Calu3 (cell line): Measurements from ENCODE around the gene TRAIP. TPM values are rescaled to one million over a fixed set of nuclear protein-coding genes. Genes with fewer than 3 reads are reported as not detected.

Source experiments
- BruUV-seq: library from RNA; stranded (reverse); fragments of 400-500 nt; replicated peaks from 2 replicates; lab custom pipeline; 2021; lab: Mats Ljungman, UMichigan
- CTCF ChIA-PET: fragments of 300-600 bp; sonication (Branson Sonifier 250); formaldehyde crosslinking; loops from one replicate; lab custom pipeline; 2022; ENCODE audit warnings: antibody characterized with exemption; lab: Charles Lee
- DNase-seq: peaks from one replicate; pipeline ENCODE4 v3.0.0; 2022
- H3K27ac Mint-ChIP-seq: one replicate; pipeline ENCODE4 v1.8.0; 2022; ENCODE audit warnings: mixed read lengths; ENCODE audit not compliant: unreplicated experiment
- H3K27me3 Mint-ChIP-seq: one replicate; pipeline ENCODE4 v1.8.0; 2022; ENCODE audit warnings: mixed read lengths; ENCODE audit not compliant: unreplicated experiment
- H3K36me3 Mint-ChIP-seq: one replicate; pipeline ENCODE4 v1.8.0; 2022; ENCODE audit warnings: mild to moderate bottlenecking, moderate library complexity, mixed read lengths; ENCODE audit not compliant: insufficient read depth, unreplicated experiment
- H3K4me1 Mint-ChIP-seq: one replicate; pipeline ENCODE4 v1.8.0; 2022; ENCODE audit warnings: mild to moderate bottlenecking, low read depth, mixed read lengths; ENCODE audit not compliant: unreplicated experiment
- H3K4me3 Mint-ChIP-seq: one replicate; pipeline ENCODE4 v1.8.0; 2022; ENCODE audit warnings: mild to moderate bottlenecking, low read depth, moderate library complexity, mixed read lengths; ENCODE audit not compliant: unreplicated experiment
- H3K9me3 Mint-ChIP-seq: one replicate; pipeline ENCODE4 v1.8.0; 2022; ENCODE audit warnings: low read depth, mixed read lengths; ENCODE audit not compliant: unreplicated experiment
- CTCF ChIP-seq: fragments of 200-600 bp; IDR thresholded peaks from one replicate; pipeline ENCODE4 v1.8.0; 2022; ENCODE audit warnings: antibody characterized with exemption; ENCODE audit not compliant: unreplicated experiment
- intact Hi-C: fragments of 100-400 bp; cut with micrococcal nuclease; formaldehyde crosslinking; loops from one replicate; pipeline ENCODE4 v1.10.0; 2022; ENCODE audit not compliant: unreplicated experiment
- total RNA-seq: library from RNA; stranded (reverse); gene quantifications from 2 replicates; pipeline ENCODE4 v1.2.3, GENCODE V29; 2022

Gene TRAIP
- total RNA-seq, 1 experiment from 2014 or later, result 29.7 TPM

DNA sequence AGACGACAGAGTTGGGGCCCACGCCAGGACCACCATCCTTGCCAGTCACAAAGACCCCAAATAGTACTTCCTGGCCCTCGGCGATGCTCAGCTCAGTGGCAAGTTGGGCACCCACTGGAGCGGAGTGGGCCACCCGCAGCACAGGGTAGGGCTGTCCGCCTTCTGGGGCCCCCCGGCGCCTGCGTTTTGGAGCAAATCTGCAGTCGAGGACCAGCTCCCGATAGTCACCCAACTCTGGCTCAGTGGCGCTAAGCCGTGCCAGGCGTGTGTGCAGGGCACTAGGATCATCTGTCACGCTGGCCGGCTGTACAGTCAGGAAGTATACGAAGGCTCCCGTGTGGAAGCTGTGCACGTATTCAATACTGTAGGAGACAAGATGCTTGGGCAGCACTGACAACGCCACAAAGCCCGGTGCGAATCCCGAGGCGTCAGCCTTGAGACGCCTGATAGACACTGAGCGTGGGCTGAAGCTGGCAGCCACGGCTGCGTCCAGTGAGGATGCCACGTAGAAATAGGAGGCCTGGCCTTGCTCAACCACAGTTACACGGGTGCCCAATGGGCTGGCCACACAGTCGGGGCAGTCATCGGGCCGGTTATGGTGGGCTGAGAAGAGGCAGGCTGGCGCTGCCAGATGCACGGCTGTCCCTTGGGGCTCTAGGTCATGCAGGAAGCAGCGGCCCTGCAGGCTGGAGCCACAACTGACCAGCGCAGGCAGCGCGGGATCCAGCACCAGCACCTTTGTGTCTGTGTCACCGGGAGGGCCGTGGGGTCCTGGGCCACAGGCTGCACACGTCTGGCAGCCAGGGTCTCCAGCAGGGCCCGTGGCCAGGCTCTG, 46.4 kb upstream of the TRAIP start:
- TF ChIP-seq CTCF, result no peak
- DNase-seq, result no peak
- no peaks in the 10 kb centered on the region for H3K27me3 Mint-ChIP-seq
- intact Hi-C loops, result no loop called here
- H3K4me1 Mint-ChIP-seq, result peaks cover 24% of the 10 kb centered on the region
- peak overlapping the region; percentile 81 for H3K27ac Mint-ChIP-seq
- H3K4me3 Mint-ChIP-seq, result peak overlapping the region; percentile 87
- CTCF ChIA-PET, result interaction anchor here (0.7 to 3.0 kb wide), 2 partner anchors 27 to 169 kb away, joined by 3 to 15 read pairs; partner anchors contain the start of gene MON1A
- H3K36me3 Mint-ChIP-seq, result peaks cover 67% of the 10 kb centered on the region
- BruUV-seq, result no TSS peak
- no peaks in the 10 kb centered on the region for H3K9me3 Mint-ChIP-seq

GRCh38 chr3:49901366-49902339, 45.3 kb upstream of the TRAIP start:
- H3K27ac Mint-ChIP-seq, result peak overlapping the region; percentile 96
- CTCF ChIA-PET, result interaction anchor here (0.6 to 3.0 kb wide), 5 partner anchors 28 to 115 kb away, joined by 3 to 15 read pairs (median 4); partner anchors contain the start of genes INKA1, IP6K1 and MON1A
- H3K27me3 Mint-ChIP-seq, result no peaks in the 10 kb centered on the region
- DNase-seq, result no peak
- peaks cover 69% of the 10 kb centered on the region for H3K36me3 Mint-ChIP-seq
- H3K4me3 Mint-ChIP-seq, result peak overlapping the region; percentile 87
- intact Hi-C loops, result loop anchor here (2.0 kb wide), 1 partner anchor 45 kb away; the partner anchor contains the start of gene TRAIP
- no peaks in the 10 kb centered on the region for H3K9me3 Mint-ChIP-seq
- TSS peak; percentile 8 for BruUV-seq
- no peak for TF ChIP-seq CTCF
- H3K4me1 Mint-ChIP-seq, result peaks cover 13% of the 10 kb centered on the region

GRCh38 chr3:49900491-49901153, 44.3 kb upstream of the TRAIP start:
- peak overlapping the region; percentile 87 for H3K4me3 Mint-ChIP-seq
- CTCF ChIA-PET, result interaction anchor here (0.6 to 3.0 kb wide), 14 partner anchors 13 to 114 kb away, joined by 3 to 15 read pairs (median 4); partner anchors contain the start of genes INKA1, IP6K1, MON1A and RBM6
- H3K9me3 Mint-ChIP-seq, result no peaks in the 10 kb centered on the region
- peak; percentile 92 for DNase-seq
- peaks cover 3% of the 10 kb centered on the region for H3K4me1 Mint-ChIP-seq
- H3K27ac Mint-ChIP-seq, result peak overlapping the region; percentile 96
- H3K36me3 Mint-ChIP-seq, result peaks cover 62% of the 10 kb centered on the region
- no peaks in the 10 kb centered on the region for H3K27me3 Mint-ChIP-seq
- intact Hi-C loops, result loop anchor here (2.0 kb wide), 1 partner anchor 44 kb away; the partner anchor contains the start of gene TRAIP
- BruUV-seq, result no TSS peak
- no peak for TF ChIP-seq CTCF
